ENCODE measurements around the gene SMAD6. TPM values are rescaled to one million over a fixed set of nuclear protein-coding genes. Genes with fewer than 3 reads are reported as not detected.
"Not testable (repeated sequence)": the region's sequence is repeated elsewhere in the genome, so short reads cannot be mapped to it uniquely, and the experiment has no call there.

SMAD6 gene
- polyA plus RNA-seq, 1 donor: 7.5 TPM

DNA sequence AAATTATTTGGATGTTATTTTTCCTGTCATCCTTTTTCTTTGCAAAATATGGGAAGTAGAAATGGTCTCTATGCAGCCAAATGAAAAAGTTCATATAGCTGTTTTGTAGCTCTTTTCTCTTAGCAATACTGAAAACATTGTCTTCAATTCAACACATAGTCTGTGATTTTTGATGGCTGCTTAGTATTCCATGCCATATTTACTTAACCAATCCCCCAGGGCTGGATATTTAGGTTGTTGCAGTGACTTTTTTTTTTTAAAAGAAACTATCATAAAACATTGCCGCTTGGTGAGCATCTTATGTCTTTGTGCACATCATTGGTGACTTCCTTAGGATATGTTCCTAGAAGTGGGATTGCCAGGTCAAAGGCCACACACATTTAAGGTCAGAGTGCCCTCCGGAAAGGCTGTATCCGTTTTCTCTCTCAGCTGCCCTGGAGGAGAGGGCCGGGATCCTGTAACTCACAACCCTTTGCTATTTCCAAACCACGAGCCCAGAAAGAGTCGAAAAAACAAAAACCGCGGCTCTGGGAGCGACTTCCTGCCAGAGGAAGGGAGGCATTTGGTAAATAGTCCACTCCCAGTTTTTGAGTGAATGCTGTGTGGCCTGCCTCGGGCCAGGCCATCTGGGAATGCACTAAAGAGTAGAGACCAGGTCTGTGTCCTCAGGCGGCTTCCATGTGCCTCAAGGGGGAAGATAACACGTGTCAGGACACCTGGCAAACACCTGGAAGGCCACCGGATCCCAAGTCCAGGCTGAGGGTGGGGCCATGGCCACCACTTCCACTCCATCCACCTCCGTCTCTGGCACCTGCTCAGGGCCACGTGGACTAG, 41.9 kb downstream of the SMAD6 start:
- no peak for DNase-seq

DNA sequence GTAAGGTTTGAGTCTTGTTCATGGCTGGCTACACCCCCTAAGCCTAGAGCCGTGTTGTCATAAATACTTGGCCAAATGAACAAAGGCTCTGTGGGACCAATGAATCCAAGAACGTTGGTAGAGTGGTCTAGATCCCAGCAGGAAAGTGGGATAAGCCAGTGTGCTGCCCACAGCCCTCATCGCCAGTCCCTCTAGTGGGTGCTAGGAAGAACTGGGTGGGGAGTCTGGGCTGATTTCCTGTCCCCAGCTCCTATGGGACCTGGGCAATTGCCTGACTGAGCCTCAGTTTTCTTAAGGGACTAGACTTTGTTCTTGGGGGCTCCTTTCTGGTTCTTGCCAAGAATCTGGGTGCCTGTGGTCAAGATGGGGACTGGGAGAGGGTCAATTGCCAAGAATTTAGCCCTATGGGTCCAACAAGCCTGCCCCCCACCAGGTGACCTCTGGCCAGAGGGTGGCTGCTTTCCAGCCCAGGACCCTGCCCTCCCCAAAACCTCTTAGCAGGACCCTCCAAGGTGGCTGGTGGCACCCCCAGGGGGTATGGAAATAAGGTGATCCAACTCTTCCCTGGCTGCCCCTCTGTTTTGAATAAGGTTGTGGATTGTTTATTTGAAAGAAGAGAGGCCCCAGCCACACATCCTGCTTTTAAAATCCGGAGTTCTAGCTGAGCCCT, 42.7 kb downstream of the SMAD6 start:
- DNase-seq: no peak

DNA sequence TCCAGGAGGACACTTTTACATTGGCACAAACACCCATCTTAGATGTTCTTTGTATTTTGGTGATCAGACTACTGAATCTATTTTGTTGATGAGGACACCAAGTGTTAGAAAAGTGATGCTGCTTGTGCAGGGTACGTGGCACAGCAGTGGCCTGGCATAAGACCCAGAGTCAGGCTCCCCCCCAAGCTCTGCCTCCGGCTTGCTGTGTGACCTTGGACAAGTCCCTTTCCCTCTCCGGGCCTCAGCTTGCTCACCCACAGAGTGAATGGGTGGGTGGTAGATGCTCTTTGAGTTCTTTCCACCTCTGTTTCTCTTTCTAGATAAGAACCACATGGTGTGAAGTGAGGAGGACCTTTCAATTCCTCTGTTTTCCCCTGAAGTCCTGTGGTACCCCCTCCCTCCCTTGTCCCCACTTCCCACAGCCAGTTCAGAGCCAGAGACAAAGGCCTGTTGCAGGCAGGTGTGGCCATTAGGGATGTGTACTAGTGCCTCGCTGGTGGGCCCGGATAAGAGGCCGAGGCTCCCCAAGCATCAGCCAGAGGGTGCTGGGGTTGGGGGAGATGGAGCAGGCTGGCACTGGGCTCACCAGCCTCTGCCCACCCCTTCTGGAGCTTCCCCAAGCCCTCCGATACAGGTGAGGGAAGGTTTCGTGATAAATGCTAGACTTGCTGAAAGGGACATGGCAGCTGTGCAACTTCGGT, 43.6 kb downstream of the SMAD6 start:
- DNase-seq: no peak

DNA sequence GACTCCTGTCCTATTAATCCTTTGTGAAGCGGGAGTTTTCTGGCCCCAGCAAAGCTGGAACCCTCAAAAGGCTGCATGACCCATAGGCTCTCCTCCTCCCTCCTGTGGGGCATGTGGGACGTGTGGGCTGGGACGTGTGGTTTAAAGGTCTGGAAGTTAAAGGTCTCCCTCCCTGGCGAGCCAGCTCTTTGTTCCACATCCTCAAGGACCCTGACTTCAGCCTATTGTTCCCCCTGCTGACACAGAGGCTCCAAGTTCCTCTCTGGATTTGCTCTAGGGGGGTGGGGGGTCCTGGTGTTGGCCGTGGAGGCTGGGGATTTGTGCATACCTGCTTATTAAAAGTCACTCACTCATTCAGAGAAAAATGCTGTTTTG, 44.2 kb downstream of the SMAD6 start:
- no peak for DNase-seq

DNA sequence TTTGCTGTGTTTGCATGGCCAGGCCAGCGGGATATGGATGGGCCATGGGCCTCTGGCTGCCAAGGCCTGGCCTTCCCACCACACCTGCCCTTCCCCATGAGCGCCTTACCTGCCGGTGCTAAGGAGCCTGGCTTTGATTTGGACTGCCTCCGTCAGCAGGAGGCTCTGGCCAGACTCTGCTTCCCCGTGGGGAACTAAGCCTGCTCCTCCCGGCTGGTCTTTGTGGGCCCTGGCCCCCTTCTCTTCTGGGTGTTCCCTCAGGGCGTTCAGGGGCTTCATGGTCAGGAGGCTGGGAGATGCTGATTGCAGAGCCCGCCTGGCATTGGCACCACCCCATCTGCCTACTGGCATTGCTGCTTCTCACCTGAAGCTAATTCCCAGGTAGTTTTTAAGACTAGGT, 45.2 kb downstream of the SMAD6 start:
- DNase-seq: no peak

DNA sequence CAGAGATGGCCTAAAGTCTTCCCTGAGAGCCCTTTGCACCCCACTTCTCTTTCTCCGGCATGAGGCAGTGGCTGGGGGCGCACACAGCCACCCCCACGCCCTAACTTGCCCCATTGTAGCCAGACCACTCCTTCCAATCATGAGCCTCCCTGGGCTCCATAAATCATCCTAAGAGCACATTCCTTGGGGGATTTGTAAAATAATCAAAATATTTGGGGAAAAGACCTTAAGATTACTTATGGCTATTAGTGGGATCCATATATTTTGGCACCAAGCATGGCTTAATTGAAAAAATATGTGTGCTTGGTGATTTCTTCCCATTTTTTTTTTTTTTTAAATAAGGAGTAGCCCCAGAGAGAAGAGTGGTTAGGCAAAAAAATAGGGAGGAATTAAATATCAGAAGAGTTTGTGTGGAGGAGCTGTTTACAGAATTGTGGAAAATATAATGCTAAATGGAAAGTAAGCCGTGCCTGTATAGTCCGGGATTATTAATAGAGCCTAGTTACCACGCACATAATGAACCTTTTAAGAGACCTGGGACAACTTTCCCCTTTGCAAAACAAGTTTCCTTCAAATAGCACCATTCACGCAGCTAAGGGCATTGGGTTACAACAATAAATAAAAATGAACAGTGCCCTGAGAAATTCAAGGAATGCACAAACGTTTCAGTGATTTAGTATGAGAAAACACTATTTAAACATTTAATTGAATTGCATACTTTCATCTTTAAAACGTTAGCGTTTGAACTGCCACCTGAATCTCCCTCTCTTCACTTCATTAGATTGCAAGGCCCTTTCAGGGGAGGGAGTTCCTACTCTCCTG, 46.1 kb downstream of the SMAD6 start:
- DNase-seq: no peak

DNA sequence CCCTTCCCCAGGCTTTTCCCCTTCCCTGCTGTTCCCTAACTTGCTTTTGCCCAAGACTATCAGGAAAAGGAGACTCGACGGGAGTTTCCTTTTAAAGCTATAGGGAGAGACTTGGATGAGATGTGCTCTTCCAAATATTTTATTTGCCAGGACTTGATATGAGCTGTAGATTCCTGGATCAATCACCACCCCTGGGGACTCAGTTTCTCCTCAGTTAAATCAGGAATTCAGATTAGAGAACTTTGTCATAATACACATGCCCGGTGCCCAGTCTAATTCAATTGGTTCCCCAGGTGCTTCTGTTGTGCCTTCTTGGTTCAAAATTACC, 46.6 kb downstream of the SMAD6 start:
- no peak for DNase-seq

DNA sequence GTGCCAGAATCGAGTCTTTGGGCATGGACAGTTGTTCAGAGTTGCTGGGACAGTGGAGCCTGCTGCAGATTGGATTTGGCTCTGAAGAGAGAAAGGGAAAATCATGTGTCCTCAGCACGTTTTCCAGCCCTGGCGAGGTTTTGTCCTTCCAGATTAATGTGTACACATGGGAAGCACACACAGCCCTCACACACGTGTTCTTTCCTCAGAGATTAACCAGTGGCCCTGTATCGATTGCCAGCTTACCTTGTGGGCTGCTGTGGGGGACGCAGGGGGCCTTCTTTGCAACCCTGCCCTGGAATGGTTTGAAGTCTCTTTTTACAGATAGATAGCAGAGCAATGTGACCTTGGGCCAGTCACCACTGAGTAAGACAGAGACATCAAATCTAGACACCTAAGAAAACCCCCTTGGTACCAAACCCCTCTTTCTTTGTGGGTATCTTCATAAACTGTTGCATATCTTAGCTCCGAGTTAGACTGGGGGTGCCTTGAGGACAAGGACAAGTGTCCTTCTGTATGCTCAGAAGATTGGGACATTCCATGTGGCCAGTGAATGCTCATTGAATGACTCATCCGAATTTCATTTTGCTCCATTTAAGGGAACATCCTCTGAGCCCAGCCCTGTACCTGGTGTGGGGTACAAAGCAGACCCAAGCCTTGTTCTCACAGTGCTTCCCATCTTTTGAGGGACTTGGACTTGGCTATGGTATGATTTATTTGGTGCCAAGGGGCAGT, 48.0 kb downstream of the SMAD6 start:
- DNase-seq: no peak

DNA sequence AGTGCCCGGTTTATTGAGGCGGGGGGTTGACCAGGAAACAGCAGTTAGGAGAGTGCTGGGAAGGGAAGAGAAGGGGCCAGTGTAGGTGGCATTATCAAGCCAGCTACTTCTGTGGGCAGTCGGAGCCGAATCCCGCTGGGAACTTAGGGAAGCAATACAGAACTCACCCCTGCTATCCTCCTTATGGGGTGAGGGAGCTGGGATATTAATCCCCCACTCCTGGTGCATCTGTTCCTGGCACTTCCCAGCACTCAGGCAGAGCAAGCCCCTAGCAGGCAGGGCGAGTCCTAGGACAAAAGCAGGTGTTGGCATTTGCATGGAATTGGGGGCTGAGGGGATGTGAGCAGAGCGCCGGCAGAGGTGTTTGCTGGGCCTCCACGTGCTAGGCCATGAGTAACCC, 48.6 kb downstream of the SMAD6 start:
- DNase-seq: no peak

DNA sequence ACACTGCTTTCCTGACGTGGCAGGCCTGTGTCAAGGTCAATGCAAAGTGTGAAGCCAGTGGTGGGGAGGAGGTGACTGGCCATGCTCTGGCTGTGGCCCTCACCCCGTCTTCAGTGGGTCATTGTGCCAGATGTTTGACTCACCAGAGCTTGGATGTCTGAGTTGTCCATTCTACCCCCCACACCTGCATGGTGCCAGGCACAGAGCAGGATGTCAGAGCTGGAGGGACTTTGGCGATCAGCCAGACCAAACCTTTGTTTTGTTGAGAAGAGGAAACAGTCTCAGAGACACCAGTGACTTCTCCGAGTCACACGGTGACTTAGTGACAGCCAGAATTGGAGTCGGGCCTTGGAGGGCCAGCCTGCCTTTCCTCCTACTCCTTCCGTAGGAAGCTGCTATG, 49.5 kb downstream of the SMAD6 start:
- DNase-seq: no peak

DNA sequence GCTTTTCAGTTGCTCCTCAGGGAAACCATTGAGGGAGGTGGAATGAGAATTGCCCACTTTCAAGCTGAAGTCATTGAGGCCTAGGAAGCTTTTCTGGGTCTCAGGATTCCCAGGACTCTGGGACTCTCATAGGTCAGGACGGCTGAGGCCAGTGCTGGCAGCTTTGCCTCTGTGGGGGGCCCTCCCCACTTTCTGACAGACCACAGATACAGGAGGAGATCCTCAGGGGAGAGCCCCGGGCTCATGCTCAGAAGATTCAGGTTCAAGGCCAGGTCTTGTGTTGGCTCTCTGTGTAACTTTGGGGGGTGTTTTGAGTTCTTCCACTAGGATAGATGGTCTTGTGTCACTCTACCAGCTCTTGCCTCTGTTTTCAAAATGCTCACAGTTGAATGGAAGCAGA, 50.0 kb downstream of the SMAD6 start:
- no peak for DNase-seq

DNA sequence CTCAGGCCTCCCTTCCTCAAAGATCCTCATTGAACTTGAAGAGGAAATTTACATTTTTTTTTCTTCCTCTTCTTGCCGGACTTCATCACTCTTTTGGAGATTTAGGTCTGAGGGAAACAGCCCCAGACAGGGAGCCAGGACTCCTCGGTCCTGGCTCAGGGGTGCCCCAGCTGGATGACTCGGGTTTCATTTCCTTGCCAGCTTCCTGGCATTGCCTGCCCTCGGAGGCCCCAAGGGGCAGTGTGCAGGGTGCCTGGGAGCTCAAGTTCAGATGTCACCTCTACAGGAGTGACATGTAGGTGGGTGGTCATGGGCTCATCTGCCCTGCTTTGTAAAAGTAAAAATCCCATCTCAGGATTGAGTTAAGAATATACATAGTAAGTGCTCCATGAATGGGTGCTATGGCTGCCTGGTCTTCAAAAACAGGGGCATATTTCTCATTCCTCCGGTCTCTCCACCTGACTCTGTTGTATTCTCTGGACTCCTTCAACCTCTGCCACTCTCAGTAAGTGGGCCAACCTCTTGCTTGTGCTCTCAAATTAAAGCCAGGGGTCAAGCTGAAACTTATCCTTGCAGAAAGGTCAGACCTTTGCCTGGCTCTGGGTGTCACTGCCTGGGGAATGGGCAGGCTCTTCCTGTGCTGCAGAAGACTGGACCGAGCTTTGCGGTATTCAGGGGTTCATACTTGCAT, 51.8 kb downstream of the SMAD6 start:
- DNase-seq: no peak

DNA sequence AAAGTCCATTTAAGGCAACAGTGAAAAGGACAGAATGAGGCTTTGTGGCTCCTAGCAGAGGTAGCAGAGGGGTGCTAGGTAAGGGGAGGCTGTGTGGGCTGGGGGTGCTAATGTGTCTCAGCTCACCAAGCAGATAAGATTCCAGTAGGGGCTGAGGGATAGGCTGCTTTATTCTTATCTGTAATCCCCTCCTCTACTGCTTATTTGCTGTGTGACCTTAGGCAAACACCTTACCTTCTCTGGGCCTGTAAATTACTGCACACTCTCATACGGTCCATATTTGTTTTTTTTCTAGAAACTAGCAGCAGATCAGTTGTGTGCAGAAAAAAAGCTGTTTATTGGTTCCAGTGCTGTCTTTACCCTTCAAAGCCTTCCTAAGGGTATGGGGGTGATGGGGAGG, 52.8 kb downstream of the SMAD6 start:
- no peak for DNase-seq

DNA sequence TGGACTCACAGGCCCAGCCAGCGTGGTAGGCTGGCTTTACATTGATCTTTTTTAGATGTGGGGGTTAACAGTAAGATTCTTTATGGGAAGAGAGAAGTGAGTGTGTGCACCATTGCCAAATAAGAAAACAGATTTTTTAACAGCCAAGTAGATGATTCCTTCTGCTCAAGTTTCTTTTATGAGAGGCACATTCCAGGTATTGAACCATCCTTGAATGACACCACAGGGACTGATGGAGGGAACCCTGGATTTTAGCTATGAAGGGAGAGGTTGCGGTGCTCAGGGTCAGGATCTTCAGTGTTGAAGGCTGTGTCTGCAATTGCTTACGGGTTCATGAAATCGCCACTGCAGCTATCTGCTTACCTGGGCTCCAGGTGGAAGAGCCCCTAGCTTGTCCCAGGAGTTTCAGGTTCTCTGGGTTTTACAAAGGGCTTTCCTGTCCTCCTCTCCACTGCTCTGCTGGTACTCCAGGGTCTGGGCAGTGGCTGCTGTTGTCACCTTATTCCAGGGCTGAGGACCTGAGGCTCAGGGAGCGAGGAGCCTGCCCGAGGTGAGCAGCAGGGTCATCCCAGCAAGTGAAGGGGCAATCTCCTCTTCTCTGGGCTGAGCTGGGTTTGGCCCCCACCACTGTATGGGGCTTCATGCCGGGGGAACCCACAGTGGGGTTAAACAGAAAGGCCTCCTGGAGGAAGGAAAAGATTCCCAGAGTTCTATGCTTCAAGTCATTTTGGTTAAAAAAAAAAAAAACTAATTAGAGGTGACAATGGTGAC, 53.4 kb downstream of the SMAD6 start:
- DNase-seq: no peak

DNA sequence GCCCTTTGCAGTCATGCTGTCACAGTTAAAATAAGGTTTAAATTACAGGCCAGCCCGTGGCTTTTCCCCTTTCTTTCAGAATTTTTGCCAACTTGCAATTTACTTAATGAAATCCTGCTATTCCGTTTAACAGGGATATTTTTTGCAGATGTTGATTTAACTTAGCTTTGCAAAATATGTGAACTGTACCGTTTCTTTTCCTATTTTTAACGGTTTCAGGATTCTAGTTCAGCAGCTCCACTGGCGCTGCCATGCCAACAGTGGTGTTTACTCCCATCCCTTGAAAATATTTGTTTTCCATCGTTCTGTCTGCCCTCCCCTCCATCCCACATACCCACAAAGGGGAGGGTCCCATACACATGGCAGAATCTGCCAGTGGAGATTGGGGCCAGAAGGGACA, 54.3 kb downstream of the SMAD6 start:
- DNase-seq: peak; percentile 66

DNA sequence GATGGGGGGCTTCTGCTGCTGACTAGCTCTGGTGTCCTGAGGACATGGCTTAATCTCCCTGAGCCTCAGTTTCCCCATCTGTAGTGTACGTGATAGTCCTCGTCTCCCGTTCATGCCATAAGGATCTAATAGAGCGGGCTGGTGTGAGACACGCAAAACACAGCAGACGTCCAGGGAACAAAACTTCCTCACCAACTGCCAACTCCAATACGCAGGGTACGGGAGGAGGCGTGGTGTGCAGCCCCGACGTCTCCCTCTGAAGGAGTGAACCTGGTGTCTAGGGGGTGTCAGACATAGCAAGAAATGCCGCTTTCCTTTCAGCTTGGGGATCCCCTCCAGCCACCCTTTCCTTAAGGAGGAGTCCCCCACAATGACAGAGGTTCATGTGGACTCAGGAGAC, 55.0 kb downstream of the SMAD6 start:
- no peak for DNase-seq

DNA sequence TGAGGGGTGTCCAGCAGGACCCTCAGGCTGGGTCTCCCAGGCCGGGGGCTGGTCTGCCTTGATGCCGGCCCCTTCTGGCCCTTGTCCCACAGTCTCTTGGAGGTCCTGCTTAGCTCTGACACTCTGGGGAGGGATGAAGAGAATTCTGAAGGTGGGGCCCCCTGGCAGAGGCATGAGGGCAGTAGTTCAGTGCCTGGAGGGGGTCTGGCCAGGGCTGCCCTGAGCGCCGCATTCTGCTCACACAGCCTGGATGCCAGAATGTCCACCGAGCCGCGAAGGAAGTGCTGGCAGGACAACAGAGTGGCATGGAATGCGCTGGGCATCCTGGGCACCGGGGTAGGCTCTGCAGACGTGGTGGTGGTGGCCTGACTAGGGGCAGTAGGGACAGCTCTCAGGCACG, 55.5 kb downstream of the SMAD6 start:
- DNase-seq: no peak

DNA sequence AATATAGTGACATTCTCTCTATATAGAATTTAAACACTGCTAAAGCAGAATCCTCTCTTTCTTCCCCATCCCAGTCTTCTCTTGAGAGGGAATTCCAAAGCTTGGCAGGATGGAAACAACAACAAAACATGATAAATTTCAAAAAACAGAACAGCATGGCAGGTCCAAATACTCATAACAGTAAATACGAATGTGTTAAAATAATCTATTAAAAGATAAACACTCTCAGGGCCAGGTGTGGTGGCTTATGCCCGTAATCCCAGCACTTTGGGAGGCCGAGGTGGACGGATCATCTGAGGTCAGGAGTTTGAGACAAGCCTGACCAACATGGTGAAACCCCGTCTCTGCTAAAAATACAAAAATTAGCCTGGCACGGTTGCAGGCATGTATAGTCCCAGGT, 56.2 kb downstream of the SMAD6 start:
- not testable (repeated sequence) for DNase-seq

DNA sequence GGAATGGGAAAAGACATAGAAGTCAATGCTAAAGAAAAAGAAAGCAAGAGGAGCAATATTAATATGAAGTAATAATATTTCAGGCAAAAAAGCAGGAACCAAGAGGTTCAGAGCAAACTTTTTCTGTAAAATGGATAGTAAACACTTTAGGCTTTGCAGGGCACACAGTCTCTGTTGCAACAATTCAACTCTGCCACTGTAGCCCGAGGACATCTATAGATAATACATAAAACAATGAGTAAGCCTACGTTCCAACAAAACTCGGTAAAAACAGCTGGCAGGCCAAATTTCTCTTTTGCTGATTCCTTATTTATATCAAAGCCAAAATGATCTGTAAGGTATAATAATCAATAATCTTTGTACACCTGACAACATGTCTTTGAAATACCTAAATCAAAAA, 56.8 kb downstream of the SMAD6 start:
- no peak for DNase-seq

DNA sequence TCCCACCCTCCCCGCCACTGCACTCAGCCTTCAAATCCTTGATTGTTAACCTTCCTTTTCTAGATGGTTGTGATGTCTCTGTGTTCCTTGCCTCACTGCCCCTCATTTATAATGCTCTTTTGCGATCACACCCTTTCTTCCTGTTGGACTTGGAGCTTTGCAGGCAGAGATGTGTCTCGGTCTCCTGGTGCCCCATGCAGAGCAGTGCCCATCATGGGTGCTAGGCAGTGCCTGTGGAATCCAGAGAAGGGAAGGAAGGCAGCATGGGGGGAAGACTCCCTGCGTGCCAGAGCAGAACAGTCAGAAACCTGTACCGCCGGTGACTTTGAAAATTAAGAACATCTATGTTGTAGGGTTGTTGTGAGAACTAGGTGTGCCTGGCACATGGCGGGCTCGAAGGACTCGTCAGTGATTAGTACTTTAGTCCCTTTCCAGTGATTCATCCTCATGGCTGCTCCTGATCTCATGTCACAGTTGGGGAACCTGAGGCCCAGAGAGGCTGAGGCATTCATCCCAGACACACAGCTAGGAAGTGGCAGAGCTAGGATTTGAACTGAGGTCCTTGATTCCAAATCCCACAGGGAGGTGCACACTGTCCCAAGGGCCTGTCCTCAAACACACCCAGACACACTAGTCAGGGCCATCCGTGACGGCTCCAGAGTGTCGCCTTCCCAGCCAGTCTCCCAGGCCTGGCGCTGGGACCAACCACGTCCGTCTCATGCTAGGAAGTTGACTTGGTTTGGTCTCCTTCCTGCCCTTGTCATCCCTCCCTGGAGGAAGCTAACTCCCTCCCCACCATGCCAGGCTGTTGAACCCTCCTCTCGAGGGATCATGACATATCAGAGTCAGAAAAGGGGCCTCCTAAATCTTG, 58.3 kb downstream of the SMAD6 start:
- no peak for DNase-seq
